ENCODE data around the gene PPP6R3.
"Not testable (repeated sequence)": the region's sequence is repeated elsewhere in the genome, so short reads cannot be mapped to it uniquely, and the experiment has no call there.

DNA sequence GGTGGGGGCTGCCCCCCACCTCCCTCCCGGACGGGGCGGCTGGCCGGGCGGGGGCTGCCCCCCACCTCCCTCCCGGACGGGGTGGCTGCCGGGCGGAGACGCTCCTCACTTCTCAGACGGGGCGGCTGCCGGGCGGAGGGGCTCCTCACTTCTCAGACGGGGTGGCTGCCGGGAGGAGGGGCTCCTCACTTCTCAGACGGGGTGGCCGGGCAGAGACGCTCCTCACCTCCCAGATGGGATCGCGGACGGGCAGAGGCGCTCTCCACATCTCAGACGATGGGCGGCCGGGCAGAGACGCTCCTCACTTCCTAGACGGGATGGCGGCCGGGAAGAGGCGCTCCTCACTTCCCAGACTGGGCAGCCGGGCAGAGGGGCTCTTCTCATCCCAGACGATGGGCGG is 15.1 kb downstream of the PPP6R3 start:
- TF ChIP-seq, protein P1, sequence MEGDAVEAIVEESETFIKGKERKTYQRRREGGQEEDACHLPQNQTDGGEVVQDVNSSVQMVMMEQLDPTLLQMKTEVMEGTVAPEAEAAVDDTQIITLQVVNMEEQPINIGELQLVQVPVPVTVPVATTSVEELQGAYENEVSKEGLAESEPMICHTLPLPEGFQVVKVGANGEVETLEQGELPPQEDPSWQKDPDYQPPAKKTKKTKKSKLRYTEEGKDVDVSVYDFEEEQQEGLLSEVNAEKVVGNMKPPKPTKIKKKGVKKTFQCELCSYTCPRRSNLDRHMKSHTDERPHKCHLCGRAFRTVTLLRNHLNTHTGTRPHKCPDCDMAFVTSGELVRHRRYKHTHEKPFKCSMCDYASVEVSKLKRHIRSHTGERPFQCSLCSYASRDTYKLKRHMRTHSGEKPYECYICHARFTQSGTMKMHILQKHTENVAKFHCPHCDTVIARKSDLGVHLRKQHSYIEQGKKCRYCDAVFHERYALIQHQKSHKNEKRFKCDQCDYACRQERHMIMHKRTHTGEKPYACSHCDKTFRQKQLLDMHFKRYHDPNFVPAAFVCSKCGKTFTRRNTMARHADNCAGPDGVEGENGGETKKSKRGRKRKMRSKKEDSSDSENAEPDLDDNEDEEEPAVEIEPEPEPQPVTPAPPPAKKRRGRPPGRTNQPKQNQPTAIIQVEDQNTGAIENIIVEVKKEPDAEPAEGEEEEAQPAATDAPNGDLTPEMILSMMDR (IDR thresholded peaks at IDR 0.05; ENCODE audit: low read depth, low read length) = not testable (repeated sequence)
- TF ChIP-seq POLR2A (IDR thresholded peaks at IDR 0.05; ENCODE audit: extremely low read depth, insufficient read length) = not testable (repeated sequence)
